Smooth muscle cell (in vitro differentiated cells): ENCODE measurements around the gene DTX3L. TPM values are rescaled to one million over a fixed set of nuclear protein-coding genes. Genes with fewer than 3 reads are reported as not detected.

Experiments used
- polyA plus RNA-seq: library from polyadenylated mRNA; unstranded; fragments of >200 nt; fragmentation: Nextera tagmentation; extraction: Ambion mirVana; gene quantifications from 2 replicates; pipeline ENCODE4 v1.2.1, GENCODE V29; 2016
- total RNA-seq: library from RNA; depleted of rRNA; stranded (reverse); fragments of >200 nt; gene quantifications from 2 replicates; pipeline ENCODE4 v1.2.3, GENCODE V29; 2014

Gene DTX3L
- total and polyA plus RNA-seq, 2 experiments from 2014 or later = 2.2 to 6.4 TPM

Other genes starting within 250 kb of the DTX3L start
- gene CSTA, start 239.1 kb upstream of the DTX3L start, total RNA-seq = 29.7 and 51.7 TPM in 2 replicates
- 16.0 and 19.7 TPM in 2 replicates for gene CSTA, start 239.1 kb upstream of the DTX3L start, polyA plus RNA-seq
- gene MIX23, start 181.1 kb upstream of the DTX3L start, total RNA-seq = 48.8 and 62.2 TPM in 2 replicates
- gene MIX23, start 181.1 kb upstream of the DTX3L start, polyA plus RNA-seq = 43.4 and 54.8 TPM in 2 replicates
- 108 and 117 TPM in 2 replicates for gene FAM162A, start 180.2 kb upstream of the DTX3L start, total RNA-seq
- gene FAM162A, start 180.2 kb upstream of the DTX3L start, polyA plus RNA-seq = 209 and 219 TPM in 2 replicates
- 5.2 and 8.1 TPM in 2 replicates for gene WDR5B, start 148.3 kb upstream of the DTX3L start, total RNA-seq
- gene WDR5B, start 148.3 kb upstream of the DTX3L start, polyA plus RNA-seq = 1.6 and 1.8 TPM in 2 replicates
- 37.9 and 50.8 TPM in 2 replicates for gene KPNA1, start 49.4 kb upstream of the DTX3L start, total RNA-seq
- 26.7 and 34.6 TPM in 2 replicates for gene KPNA1, start 49.4 kb upstream of the DTX3L start, polyA plus RNA-seq
- 4.7 and 5.1 TPM in 2 replicates for gene PARP9, start within 50 bp of the DTX3L start, total RNA-seq
- 1.7 and 3.8 TPM in 2 replicates for gene PARP9, start within 50 bp of the DTX3L start, polyA plus RNA-seq
- not detected in 2 replicates for gene PARP15, start 13.3 kb downstream of the DTX3L start, total RNA-seq
- 0.40 TPM in 1 of 2 replicates, not detected in the other for gene PARP15, start 13.3 kb downstream of the DTX3L start, polyA plus RNA-seq
- 14.5 and 26.2 TPM in 2 replicates for gene PARP14, start 116.5 kb downstream of the DTX3L start, total RNA-seq
- gene PARP14, start 116.5 kb downstream of the DTX3L start, polyA plus RNA-seq = 2.8 and 3.0 TPM in 2 replicates
- gene HSPBAP1, start 229.5 kb downstream of the DTX3L start, total RNA-seq = 3.6 and 4.8 TPM in 2 replicates
- gene HSPBAP1, start 229.5 kb downstream of the DTX3L start, polyA plus RNA-seq = 2.7 and 5.4 TPM in 2 replicates
- 18.1 and 19.5 TPM in 2 replicates for gene SLC49A4, start 230.7 kb downstream of the DTX3L start, total RNA-seq
- gene SLC49A4, start 230.7 kb downstream of the DTX3L start, polyA plus RNA-seq = 7.8 and 10.2 TPM in 2 replicates